Endothelial cell (in vitro differentiated cells): ENCODE measurements around the gene WDCP. TPM values are rescaled to one million over a fixed set of nuclear protein-coding genes. Genes with fewer than 3 reads are reported as not detected.
"Not testable (repeated sequence)": the region's sequence is repeated elsewhere in the genome, so short reads cannot be mapped to it uniquely, and the experiment has no call there.

Source experiments
- DNase-seq: peaks from one replicate; pipeline ENCODE4 v3.0.0; 2021; ENCODE audit warnings: low spot score
- H3K27ac Mint-ChIP-seq: one replicate; pipeline ENCODE4 v1.8.0; 2021; ENCODE audit warnings: mixed read lengths, inconsistent platforms; ENCODE audit not compliant: unreplicated experiment
- H3K27me3 Mint-ChIP-seq: one replicate; pipeline ENCODE4 v1.8.0; 2021; ENCODE audit warnings: mild to moderate bottlenecking, moderate library complexity, mixed read lengths, inconsistent platforms; ENCODE audit not compliant: unreplicated experiment
- H3K36me3 Mint-ChIP-seq: one replicate; pipeline ENCODE4 v1.8.0; 2021; ENCODE audit warnings: mild to moderate bottlenecking, low read depth, mixed read lengths, inconsistent platforms; ENCODE audit not compliant: unreplicated experiment
- H3K4me1 Mint-ChIP-seq: one replicate; pipeline ENCODE4 v1.8.0; 2021; ENCODE audit warnings: mild to moderate bottlenecking, mixed read lengths, inconsistent platforms; ENCODE audit not compliant: unreplicated experiment
- H3K4me3 Mint-ChIP-seq: one replicate; pipeline ENCODE4 v1.8.0; 2021; ENCODE audit warnings: mild to moderate bottlenecking, mixed read lengths, inconsistent platforms; ENCODE audit not compliant: unreplicated experiment
- H3K9me3 Mint-ChIP-seq: one replicate; pipeline ENCODE4 v1.8.0; 2021; ENCODE audit warnings: mixed read lengths, inconsistent platforms; ENCODE audit not compliant: unreplicated experiment
- CTCF ChIP-seq: fragments of 200-600 bp; sonication (generic); IDR thresholded peaks from one replicate; pipeline ENCODE4 v1.5.0; 2021; ENCODE audit warnings: antibody characterized with exemption; ENCODE audit not compliant: unreplicated experiment
- total RNA-seq: library from RNA; stranded (reverse); fragmentation: NEBNext Ultra II Directional; extraction: Animal tissue kit (Norgen Biotek cat#: 25700); gene quantifications from one replicate; pipeline ENCODE4 v1.2.1, GENCODE V29; 2021; ENCODE audit not compliant: unreplicated experiment

The WDCP gene
- total RNA-seq, 1 donor from 2014 or later, result 13.4 TPM

DNA sequence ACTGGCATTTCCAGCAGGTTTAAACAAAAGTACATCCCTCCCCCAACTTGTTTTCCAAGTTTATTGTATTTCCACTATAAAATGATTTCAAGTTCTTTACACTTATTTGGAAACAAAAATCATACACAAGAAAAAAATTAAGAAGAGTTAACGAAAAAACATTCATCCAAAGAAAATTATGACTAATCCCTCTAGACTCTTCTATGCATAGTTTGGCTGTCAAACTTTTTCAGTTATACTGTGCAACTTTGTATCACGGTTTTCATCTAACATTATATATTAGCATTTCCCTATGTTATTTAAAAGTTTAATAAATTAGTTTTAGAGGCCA lies 627 bp downstream of the WDCP start:
- Mint-ChIP-seq H3K9me3 (no peaks in the 10 kb centered on the region), H3K27me3 (peaks cover 3% of the 10 kb centered on the region), H3K36me3 (peaks cover 7% of the 10 kb centered on the region), H3K4me3 (peak overlapping the region; percentile 99), H3K27ac (no peak overlapping the region), H3K4me1 (peaks cover 19% of the 10 kb centered on the region)
- TF ChIP-seq CTCF, result no peak
- DNase-seq, result no peak

GRCh38 chr2:24045511-24046508 lies 1.4 kb downstream of the WDCP start:
- no peaks in the 10 kb centered on the region for H3K9me3 Mint-ChIP-seq
- peak overlapping the region; percentile 99 for H3K4me3 Mint-ChIP-seq
- H3K4me1 Mint-ChIP-seq, result peaks cover 19% of the 10 kb centered on the region
- no peak for DNase-seq
- peaks cover 3% of the 10 kb centered on the region for H3K27me3 Mint-ChIP-seq
- H3K36me3 Mint-ChIP-seq, result peaks cover 7% of the 10 kb centered on the region
- no peak overlapping the region for H3K27ac Mint-ChIP-seq
- TF ChIP-seq CTCF, result no peak

DNA sequence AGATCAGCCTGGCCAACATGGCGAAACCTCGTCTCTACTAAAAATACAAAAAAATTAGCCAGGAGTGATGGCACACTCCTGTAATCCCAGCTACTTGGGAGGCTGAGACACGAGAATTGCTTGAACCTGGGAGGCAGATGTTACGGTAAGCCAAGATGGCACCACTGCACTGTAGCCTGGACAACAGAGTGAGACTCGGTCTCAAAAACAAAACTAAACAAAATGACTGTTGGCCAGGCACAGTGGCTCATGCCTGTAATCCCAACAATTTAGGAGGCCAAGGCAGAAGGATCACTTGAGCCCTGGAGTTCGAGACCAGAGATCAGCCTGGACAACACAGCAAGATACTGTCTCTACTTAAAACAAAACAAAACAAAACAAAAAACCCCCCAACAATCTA lies 4.1 kb downstream of the WDCP start:
- H3K4me3 Mint-ChIP-seq, H3K27ac Mint-ChIP-seq: not testable (repeated sequence)
- H3K4me1 Mint-ChIP-seq, result peaks cover 19% of the 10 kb centered on the region

DNA sequence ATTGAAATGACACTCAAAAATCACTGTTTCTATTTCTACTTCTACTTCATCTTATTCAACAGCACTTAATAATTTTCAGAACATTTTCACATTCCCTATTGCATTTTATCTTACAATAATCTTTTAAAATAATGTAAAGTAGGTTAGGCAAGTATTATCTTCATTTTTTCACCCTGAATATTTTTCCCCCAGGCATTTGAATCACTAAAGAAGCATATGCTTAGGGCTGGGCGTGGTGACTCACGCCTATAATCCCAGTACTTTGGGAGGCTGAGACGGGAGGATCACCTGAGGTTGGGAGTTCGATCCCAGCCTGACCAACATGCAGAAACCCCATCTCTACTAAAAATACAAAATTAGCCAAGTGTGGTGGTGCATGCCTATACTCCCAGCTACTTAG lies 6.7 kb downstream of the WDCP start:
- H3K4me3 Mint-ChIP-seq, result no peak overlapping the region
- peaks cover 3% of the 10 kb centered on the region for H3K4me1 Mint-ChIP-seq
- no peaks in the 10 kb centered on the region for H3K9me3 Mint-ChIP-seq
- DNase-seq, result no peak
- no peak for TF ChIP-seq CTCF
- peaks cover 2% of the 10 kb centered on the region for H3K27me3 Mint-ChIP-seq
- H3K36me3 Mint-ChIP-seq, result peaks cover 10% of the 10 kb centered on the region
- H3K27ac Mint-ChIP-seq, result no peak overlapping the region

More for the DNA sequence above, 4.1 kb downstream of the WDCP start:
- not testable (repeated sequence) for DNase-seq, H3K9me3 Mint-ChIP-seq, H3K36me3 Mint-ChIP-seq, H3K27me3 Mint-ChIP-seq

DNA sequence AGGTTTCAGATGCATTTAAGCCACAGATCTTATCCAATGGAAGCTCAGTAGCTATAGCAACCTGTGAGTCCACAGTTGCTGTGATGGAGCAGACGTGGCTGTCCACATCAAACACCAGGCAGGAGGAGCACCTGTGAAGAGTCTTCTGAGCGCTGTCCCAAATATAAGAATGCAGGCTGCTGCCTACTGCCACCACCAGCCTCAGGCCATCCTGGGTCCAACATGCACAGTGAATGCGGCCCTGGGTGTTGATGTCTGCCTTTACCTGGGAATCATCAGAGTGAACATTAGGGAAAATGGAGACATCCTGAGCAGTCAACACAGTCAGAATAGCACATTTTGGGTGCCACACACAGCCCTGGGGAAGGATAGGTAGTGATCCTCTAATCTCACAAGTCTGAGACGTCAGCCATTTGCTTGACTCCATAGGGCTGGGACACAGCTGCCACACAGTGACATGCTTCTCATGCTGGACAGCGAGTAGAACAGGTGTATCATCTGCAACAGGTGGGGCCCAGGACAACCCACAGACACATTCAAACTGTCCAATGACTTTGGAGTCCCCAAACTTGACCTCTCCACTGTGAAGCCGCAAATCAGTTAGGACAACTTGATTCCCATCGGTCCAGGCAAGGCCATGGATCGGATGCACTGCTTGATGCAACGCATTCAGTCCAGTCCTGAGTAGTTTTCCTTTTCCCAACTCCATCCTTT lies 8.2 kb downstream of the WDCP start:
- no peaks in the 10 kb centered on the region for H3K4me1 Mint-ChIP-seq

More for the DNA sequence above, 8.2 kb downstream of the WDCP start:
- H3K27ac Mint-ChIP-seq, result no peak overlapping the region
- peaks cover 2% of the 10 kb centered on the region for H3K27me3 Mint-ChIP-seq
- TF ChIP-seq CTCF, result no peak
- no peaks in the 10 kb centered on the region for H3K9me3 Mint-ChIP-seq
- peaks cover 7% of the 10 kb centered on the region for H3K36me3 Mint-ChIP-seq
- DNase-seq, result no peak
- H3K4me3 Mint-ChIP-seq, result no peak overlapping the region
